CD4-positive, alpha-beta T cell (primary cell): ENCODE measurements around the gene CYP2F1. TPM values are rescaled to one million over a fixed set of nuclear protein-coding genes. Genes with fewer than 3 reads are reported as not detected.
"Not testable (repeated sequence)": the region's sequence is repeated elsewhere in the genome, so short reads cannot be mapped to it uniquely, and the experiment has no call there.

Experiments used
- ATAC-seq: fragments of 200-7000 bp; cut with Tn5 transposase; one replicate; pipeline ENCODE4 v1.10.0; 2022; ENCODE audit warnings: mild to moderate bottlenecking; ENCODE audit not compliant: poor library complexity
- CTCF ChIA-PET: fragments of 350-600 bp; sonication (Branson Sonifier 250); formaldehyde crosslinking; loops from one replicate; lab custom pipeline; 2021; ENCODE audit warnings: antibody characterized with exemption, inconsistent platforms; lab: Charles Lee
- POLR2A ChIA-PET: fragments of 350-600 bp; sonication (Branson Sonifier 250); formaldehyde crosslinking; loops from one replicate; lab custom pipeline; 2021; ENCODE audit warnings: antibody characterized with exemption, inconsistent platforms; lab: Charles Lee
- DNase-seq, 14 experiments: peaks; one replicate each; pipeline ENCODE4 v3.0.0-alpha.2; 2013 to 2020; ENCODE audit warnings: mixed read lengths in 2 of 14
- H3K27ac ChIP-seq, 2 donors: one replicate each; pipeline versions ENCODE4 v1.5.1 to v1.7.0; 2013; ENCODE audit warnings: low read length in 2 of 2, low read depth in 1 of 2, mild to moderate bottlenecking in 1 of 2
- H3K27me3 ChIP-seq, 2 experiments: 1 replicate in 1 of 2; 2 replicates in 1 of 2; pipeline versions ENCODE4 v1.6.1 to v1.7.0; 2013; ENCODE audit warnings: low read length in 2 of 2, control low read depth in 1 of 2, mild to moderate bottlenecking in 1 of 2, moderate library complexity in 1 of 2; ENCODE audit not compliant: insufficient read depth in 2 of 2, control insufficient read depth in 1 of 2
- H3K36me3 ChIP-seq: one replicate; pipeline ENCODE4 v1.6.1; 2013; ENCODE audit warnings: low read length, control low read depth; ENCODE audit not compliant: insufficient read depth
- H3K4me1 ChIP-seq: one replicate; pipeline ENCODE4 v1.6.1; 2013; ENCODE audit warnings: low read length, control low read depth; ENCODE audit not compliant: insufficient read depth
- H3K4me3 ChIP-seq: one replicate; pipeline ENCODE4 v1.5.1; 2013; ENCODE audit warnings: mild to moderate bottlenecking, low read length, moderate library complexity
- H3K9me3 ChIP-seq, 2 experiments: 1 replicate in 1 of 2; 2 replicates in 1 of 2; pipeline versions ENCODE4 v1.6.1 to v1.7.0; 2013; ENCODE audit warnings: low read length in 2 of 2, mild to moderate bottlenecking in 2 of 2, control low read depth in 1 of 2, moderate library complexity in 1 of 2; ENCODE audit not compliant: control insufficient read depth in 1 of 2, insufficient read depth in 1 of 2
- H3K27ac Mint-ChIP-seq: one replicate; pipeline ENCODE4 v1.8.0; 2020; ENCODE audit warnings: mixed read lengths
- H3K27me3 Mint-ChIP-seq: one replicate; pipeline ENCODE4 v1.8.0; 2021; ENCODE audit warnings: mixed read lengths
- H3K36me3 Mint-ChIP-seq: one replicate; pipeline ENCODE4 v1.8.0; 2021; ENCODE audit warnings: low read depth, mixed read lengths
- H3K4me1 Mint-ChIP-seq: one replicate; pipeline ENCODE4 v1.8.0; 2021; ENCODE audit warnings: low read depth, mixed read lengths
- H3K4me3 Mint-ChIP-seq: one replicate; pipeline ENCODE4 v1.8.0; 2020; ENCODE audit warnings: mild to moderate bottlenecking, mixed read lengths
- H3K9me3 Mint-ChIP-seq: one replicate; pipeline ENCODE4 v1.8.0; 2020; ENCODE audit warnings: mixed read lengths
- intact Hi-C, 2 experiments: fragments of 100-400 bp; cut with DNase I in 1 of 2; cut with micrococcal nuclease in 1 of 2; formaldehyde crosslinking; loops; one replicate each; pipeline versions ENCODE4 v1.15.1 to v1.9.0; 2023 to 2025; cut with DNase I, micrococcal nuclease
- total RNA-seq, 174 experiments: library from RNA in 2 of 174; stranded (reverse) in 2 of 174; gene quantifications; one replicate each; pipeline ENCODE4 v1.2.3 and lab custom pipeline; 2021 to 2026
- TF ChIP-seq, protein P1 (sequence below): fragments of 200-600 bp; IDR thresholded peaks from one replicate; pipeline ENCODE4 v1.8.0; 2022; ENCODE audit warnings: antibody characterized with exemption, mild to moderate bottlenecking

The CYP2F1 gene
- total RNA-seq, 2 experiments from 2014 or later: 0.47 to 0.96 TPM

DNA sequence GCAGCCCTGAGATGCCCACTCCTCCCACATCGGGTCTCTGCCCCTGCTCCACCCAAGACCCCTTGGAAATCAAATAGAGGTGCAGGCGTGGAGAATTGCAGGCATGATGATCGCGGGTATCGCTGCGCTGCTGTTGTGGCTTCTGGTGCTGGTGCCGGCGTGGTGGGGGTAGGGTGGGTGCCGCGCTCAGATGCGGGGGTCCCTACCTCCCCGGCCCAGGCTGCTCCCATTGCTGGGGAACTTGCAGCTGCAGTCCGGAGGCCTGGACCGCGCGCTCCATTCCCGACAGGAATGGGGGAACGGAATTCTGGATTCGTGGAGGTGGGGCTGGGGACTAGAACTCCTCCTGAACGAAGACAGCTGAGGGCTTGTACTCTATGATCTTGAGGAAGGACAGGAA lies 20.4 kb downstream of the CYP2F1 start:
- no peaks in the 10 kb centered on the region for H3K27me3 Mint-ChIP-seq
- DNase-seq (no peak), ATAC-seq (no peak)
- H3K4me1 Mint-ChIP-seq: peaks cover 14% of the 10 kb centered on the region
- CTCF ChIA-PET: no interaction called here
- intact Hi-C loops: loop anchor here in 1 of 2 experiments (5.0 kb wide), 1 partner anchor 322 kb away; no protein-coding TSS in a partner anchor
- Histone ChIP-seq H3K9me3 (no peaks in the 10 kb centered on the region), H3K27ac (no peak overlapping the region), H3K4me1 (peaks cover 21% of the 10 kb centered on the region), H3K4me3 (no peak overlapping the region), H3K36me3 (no peaks in the 10 kb centered on the region), H3K27me3 (peaks cover 0 to 2% of the 10 kb centered on the region in 2 experiments)
- POLR2A ChIA-PET: no interaction called here
- TF ChIP-seq, protein P1, sequence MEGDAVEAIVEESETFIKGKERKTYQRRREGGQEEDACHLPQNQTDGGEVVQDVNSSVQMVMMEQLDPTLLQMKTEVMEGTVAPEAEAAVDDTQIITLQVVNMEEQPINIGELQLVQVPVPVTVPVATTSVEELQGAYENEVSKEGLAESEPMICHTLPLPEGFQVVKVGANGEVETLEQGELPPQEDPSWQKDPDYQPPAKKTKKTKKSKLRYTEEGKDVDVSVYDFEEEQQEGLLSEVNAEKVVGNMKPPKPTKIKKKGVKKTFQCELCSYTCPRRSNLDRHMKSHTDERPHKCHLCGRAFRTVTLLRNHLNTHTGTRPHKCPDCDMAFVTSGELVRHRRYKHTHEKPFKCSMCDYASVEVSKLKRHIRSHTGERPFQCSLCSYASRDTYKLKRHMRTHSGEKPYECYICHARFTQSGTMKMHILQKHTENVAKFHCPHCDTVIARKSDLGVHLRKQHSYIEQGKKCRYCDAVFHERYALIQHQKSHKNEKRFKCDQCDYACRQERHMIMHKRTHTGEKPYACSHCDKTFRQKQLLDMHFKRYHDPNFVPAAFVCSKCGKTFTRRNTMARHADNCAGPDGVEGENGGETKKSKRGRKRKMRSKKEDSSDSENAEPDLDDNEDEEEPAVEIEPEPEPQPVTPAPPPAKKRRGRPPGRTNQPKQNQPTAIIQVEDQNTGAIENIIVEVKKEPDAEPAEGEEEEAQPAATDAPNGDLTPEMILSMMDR: no peak
- peak overlapping the region; percentile 49 for H3K27ac Mint-ChIP-seq
- peak overlapping the region; percentile 79 for H3K4me3 Mint-ChIP-seq
- H3K36me3 Mint-ChIP-seq: no peaks in the 10 kb centered on the region
- H3K9me3 Mint-ChIP-seq: no peaks in the 10 kb centered on the region

DNA sequence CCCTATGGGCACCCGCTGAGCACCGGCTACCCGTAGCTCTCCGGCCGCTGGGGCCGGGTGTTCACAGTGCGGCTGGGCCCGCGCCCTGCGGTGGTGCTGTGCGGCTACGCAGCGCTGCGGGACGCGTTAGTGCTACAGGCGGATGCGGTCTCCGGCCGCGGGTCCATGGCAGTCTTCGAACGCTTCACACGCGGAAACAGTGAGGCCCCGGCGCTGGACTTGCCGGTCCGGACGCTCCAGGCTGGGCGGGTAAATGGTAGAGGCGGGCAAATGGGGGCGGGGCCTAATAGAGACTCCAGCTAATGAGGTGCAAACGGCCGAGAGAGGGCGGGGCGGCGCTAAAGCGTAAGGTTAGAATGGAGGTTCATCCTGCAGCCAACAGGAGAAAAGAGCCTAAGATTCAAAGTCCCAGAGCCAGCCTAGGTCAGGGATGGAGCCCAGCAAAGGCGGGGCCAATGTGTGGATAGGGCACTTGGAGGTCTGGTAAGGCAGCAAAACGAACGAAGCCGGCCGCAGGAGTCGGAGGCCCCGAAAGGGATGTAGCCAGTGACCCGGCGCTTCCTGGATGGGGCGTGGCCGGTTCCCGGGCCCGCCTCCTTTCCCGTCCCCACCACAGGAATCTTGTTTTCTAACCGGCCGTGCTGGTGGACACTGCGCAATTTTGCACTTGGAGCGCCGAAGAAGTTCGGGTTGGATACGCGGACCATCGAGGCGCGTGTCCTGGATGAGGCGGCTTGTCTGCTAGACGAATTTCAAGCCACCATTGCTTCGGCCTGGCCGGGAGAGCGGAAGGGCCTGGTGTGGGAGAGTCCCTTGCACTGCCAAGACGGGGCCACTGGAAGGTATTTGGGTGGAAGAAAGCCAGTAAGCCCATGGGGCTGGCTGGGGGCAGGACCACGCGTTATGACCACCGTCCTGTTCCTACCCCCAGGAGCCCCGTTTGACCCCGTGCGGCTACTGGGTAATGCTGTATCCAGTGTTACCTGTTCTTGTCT lies 21.5 kb downstream of the CYP2F1 start:
- peak in 7 of 14 experiments; percentile 10 to 68 (median 49) for DNase-seq
- intact Hi-C loops, H3K36me3 Mint-ChIP-seq, H3K9me3 ChIP-seq, H3K27me3 ChIP-seq, CTCF ChIA-PET, H3K27ac ChIP-seq, H3K36me3 ChIP-seq, POLR2A ChIA-PET, H3K27me3 Mint-ChIP-seq, H3K9me3 Mint-ChIP-seq: not testable (repeated sequence)
- peak overlapping the region; percentile 66 for H3K4me3 ChIP-seq
- Mint-ChIP-seq H3K27ac (peak overlapping the region; percentile 69), H3K4me3 (peak overlapping the region; percentile 94), H3K4me1 (peaks cover 14% of the 10 kb centered on the region)
- ATAC-seq: peak; percentile 97
- peaks cover 21% of the 10 kb centered on the region for H3K4me1 ChIP-seq

DNA sequence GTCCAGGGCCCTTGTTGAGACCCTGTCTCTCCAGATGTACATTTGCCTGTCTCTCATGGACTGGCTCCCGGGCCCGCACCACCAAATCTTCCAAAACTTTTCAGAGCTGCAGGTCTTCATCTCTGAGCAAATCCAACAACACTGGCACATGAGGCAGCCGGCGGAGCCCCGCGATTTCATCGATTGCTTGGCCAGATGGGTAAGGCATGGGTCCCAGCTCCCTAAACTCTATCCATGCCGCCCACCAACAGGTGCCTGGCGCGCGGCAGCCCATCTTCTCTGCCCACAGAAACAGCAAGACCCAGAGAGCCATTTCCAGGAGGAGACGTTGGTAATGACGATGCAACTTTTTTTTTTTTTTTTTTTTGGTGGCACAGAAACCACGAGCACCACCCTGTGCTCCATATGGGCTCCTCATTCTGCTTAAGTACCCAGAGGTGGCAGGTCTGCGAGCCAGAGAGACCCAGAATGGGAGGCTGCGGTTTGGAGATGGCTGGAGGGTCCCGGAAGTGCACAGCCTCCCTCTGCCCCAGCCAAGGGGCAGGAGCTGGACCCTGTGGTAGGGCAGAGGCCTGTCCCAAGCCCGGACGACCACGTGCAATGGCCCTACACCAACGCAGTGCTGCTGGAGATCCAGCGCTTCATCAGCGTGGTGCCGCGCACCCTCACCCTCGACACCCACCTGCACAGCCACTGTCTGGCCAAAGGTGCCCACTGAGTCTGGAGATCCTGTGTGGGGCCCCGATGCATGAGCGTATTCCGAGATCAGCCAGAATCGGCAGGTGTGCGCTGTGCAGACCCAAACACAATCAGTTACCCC lies 22.6 kb downstream of the CYP2F1 start:
- no peaks in the 10 kb centered on the region for H3K27me3 Mint-ChIP-seq
- intact Hi-C loops: no loop called here
- H3K4me3 Mint-ChIP-seq: peak overlapping the region; percentile 81
- peaks cover 14% of the 10 kb centered on the region for H3K4me1 Mint-ChIP-seq
- Histone ChIP-seq H3K4me3 (no peak overlapping the region), H3K9me3 (no peaks in the 10 kb centered on the region), H3K36me3 (no peaks in the 10 kb centered on the region), H3K27ac (no peak overlapping the region), H3K27me3 (peaks cover 0 to 2% of the 10 kb centered on the region in 2 experiments), H3K4me1 (peaks cover 21% of the 10 kb centered on the region)
- POLR2A ChIA-PET: interaction anchor here (0.6 kb wide), 1 partner anchor 263 kb away, joined by 4 read pairs; no protein-coding TSS in a partner anchor
- peak overlapping the region; percentile 27 for H3K27ac Mint-ChIP-seq
- H3K36me3 Mint-ChIP-seq: no peaks in the 10 kb centered on the region
- no peaks in the 10 kb centered on the region for H3K9me3 Mint-ChIP-seq
- ATAC-seq (no peak), DNase-seq (no peak)
- TF ChIP-seq, protein P1: no peak
- CTCF ChIA-PET: no interaction called here
